ENCODE measurements around the gene NOTCH1. TPM values are rescaled to one million over a fixed set of nuclear protein-coding genes. Genes with fewer than 3 reads are reported as not detected.

The NOTCH1 gene
- total RNA-seq, 3 donors from 2014 or later (not counting 1 experiment from before 2014, with no cell fraction given), result 126 to 228 (median 192) TPM

DNA sequence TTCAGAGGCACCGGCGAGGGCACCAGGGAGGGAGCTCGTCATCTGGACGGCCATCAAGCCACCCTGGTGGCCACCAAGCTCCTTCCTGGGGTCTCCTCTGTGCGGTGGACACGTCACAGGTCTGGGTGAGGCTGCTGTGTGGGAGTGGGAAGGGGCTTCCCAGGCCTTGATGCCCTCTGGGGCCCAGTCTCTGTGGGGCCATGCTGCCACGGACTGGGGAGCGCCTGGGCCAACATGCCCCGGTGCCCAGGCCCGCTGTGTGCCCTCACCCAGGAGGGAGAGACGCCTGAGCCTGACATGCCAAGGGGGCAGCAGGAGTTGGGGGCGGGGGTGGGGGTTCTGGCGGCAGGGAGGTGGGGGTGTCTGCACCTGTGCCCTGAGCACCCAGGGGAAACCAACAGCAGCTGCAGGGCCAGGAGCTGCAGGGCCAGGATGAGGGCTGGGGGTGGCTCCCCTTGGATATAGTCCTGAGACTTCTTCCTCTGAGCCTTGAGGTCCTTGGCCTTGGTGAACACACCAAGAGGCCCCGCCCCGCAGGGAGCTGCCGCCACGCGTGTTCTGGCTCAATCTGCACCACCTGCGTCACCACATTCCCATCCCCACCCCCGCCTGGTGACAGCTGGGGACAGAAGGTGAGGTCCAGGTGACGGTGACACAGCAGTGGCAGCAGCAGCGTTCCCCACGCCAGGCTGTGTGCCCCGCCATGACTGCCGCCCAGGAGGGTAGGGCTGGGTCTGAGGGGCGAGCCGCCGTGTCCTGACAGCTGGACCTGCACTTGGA, 47.7 kb downstream of the NOTCH1 start:
- Mint-ChIP-seq H3K4me1 (peaks cover 0 to 4% of the 10 kb centered on the region in 2 donors), H3K27me3 (ENCODE audit: low read depth in 2 of 2) (no peaks in the 10 kb centered on the region), H3K9me3 (no peaks in the 10 kb centered on the region), H3K4me3 (no peak overlapping the region), H3K27ac (no peak overlapping the region), H3K36me3 (no peaks in the 10 kb centered on the region)
- 92% methylated on average over 28 of the region's 28 CpGs for WGBS (ENCODE audit: insufficient coverage)
- Histone ChIP-seq H3K4me1 (ENCODE audit: control insufficient read depth, insufficient read depth, low read length) (no peaks in the 10 kb centered on the region), H3K27ac (ENCODE audit: low read length) (no peak overlapping the region), H3K36me3 (ENCODE audit: control insufficient read depth, insufficient read depth, low read length) (peaks cover 75% of the 10 kb centered on the region), H3K27me3 (ENCODE audit: control insufficient read depth, insufficient read depth, low read length) (no peaks in the 10 kb centered on the region), H3K4me3 (ENCODE audit: low read length) (no peak overlapping the region), H3K9me3 (ENCODE audit: control insufficient read depth, insufficient read depth, low read length) (no peaks in the 10 kb centered on the region)
- TF ChIP-seq CTCF (IDR thresholded peaks at IDR 0.05), result no peak
- no peak for ATAC-seq
- intact Hi-C loops (cut with micrococcal nuclease), result no loop called here
- no peak for DNase-seq

DNA sequence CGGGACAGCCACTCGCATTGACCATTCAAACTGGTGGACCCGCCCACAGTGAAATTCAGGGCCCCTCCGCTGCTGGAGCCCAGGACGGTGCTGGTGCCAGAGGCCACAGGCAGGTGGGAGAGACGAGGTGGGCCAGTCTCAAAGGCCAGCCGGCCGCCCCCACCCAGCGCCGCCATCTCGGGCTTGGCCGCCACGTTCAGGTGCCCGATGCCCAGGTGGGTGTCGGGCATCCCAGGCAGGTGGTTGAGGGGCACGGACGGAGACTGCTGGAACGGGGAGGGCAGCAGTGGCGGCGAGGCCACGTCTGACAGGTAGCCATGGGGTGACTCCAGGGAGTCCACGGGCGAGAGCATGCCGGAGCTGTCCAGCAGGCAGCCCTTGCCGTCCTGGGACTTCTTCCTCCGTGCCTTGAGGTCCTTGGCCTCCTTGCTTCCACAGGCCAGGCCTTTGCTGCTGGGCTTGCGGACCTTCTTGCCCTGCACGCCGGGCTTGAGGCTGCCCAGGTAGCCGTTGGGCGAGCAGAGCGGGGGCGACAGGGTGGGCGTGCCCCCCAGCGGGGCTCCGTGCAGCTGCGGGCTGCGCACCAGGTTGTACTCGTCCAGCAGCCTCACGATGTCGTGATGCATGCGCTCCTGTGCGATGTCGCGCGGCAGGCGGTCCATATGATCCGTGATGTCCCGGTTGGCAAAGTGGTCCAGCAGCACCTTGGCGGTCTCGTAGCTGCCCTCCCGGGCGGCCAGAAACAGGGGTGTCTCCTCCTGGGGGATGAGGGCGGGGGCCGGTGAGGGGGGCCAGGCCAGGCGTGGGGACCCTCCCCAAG, 48.8 kb downstream of the NOTCH1 start:
- WGBS (ENCODE audit: insufficient coverage), result 96% methylated on average over 56 of the region's 56 CpGs
- H3K4me3 ChIP-seq (ENCODE audit: low read length), result no peak overlapping the region
- DNase-seq, result no peak
- Mint-ChIP-seq H3K36me3 (no peaks in the 10 kb centered on the region), H3K27me3 (ENCODE audit: low read depth in 2 of 2) (no peaks in the 10 kb centered on the region), H3K27ac (no peak overlapping the region), H3K9me3 (no peaks in the 10 kb centered on the region), H3K4me3 (no peak overlapping the region), H3K4me1 (peaks cover 0 to 4% of the 10 kb centered on the region in 2 donors)
- no peak for TF ChIP-seq CTCF (IDR thresholded peaks at IDR 0.05)
- H3K27ac ChIP-seq (ENCODE audit: low read length), result no peak overlapping the region
- no peak for ATAC-seq
- peaks cover 66% of the 10 kb centered on the region for H3K36me3 ChIP-seq (ENCODE audit: control insufficient read depth, insufficient read depth, low read length)
- no peaks in the 10 kb centered on the region for H3K9me3 ChIP-seq (ENCODE audit: control insufficient read depth, insufficient read depth, low read length)
- no peaks in the 10 kb centered on the region for H3K4me1 ChIP-seq (ENCODE audit: control insufficient read depth, insufficient read depth, low read length)
- no peaks in the 10 kb centered on the region for H3K27me3 ChIP-seq (ENCODE audit: control insufficient read depth, insufficient read depth, low read length)
- intact Hi-C loops (cut with micrococcal nuclease), result no loop called here

GRCh38 chr9:136496181-136496580, 49.7 kb downstream of the NOTCH1 start:
- H3K4me1 Mint-ChIP-seq, result peaks cover 0 to 4% of the 10 kb centered on the region in 2 donors
- H3K4me3 Mint-ChIP-seq, result no peak overlapping the region
- 81% methylated on average over 18 of the region's 18 CpGs for WGBS (ENCODE audit: insufficient coverage)
- Histone ChIP-seq H3K9me3 (ENCODE audit: control insufficient read depth, insufficient read depth, low read length) (no peaks in the 10 kb centered on the region), H3K4me1 (ENCODE audit: control insufficient read depth, insufficient read depth, low read length) (no peaks in the 10 kb centered on the region), H3K36me3 (ENCODE audit: control insufficient read depth, insufficient read depth, low read length) (peaks cover 59% of the 10 kb centered on the region), H3K4me3 (ENCODE audit: low read length) (no peak overlapping the region), H3K27ac (ENCODE audit: low read length) (no peak overlapping the region), H3K27me3 (ENCODE audit: control insufficient read depth, insufficient read depth, low read length) (no peaks in the 10 kb centered on the region)
- intact Hi-C loops (cut with micrococcal nuclease), result no loop called here
- no peak for ATAC-seq
- H3K9me3 Mint-ChIP-seq, result no peaks in the 10 kb centered on the region
- H3K27ac Mint-ChIP-seq, result no peak overlapping the region
- no peak for DNase-seq
- no peak for TF ChIP-seq CTCF (IDR thresholded peaks at IDR 0.05)
- H3K36me3 Mint-ChIP-seq, result no peaks in the 10 kb centered on the region
- no peaks in the 10 kb centered on the region for H3K27me3 Mint-ChIP-seq (ENCODE audit: low read depth in 2 of 2)
